GM12878 (cell line): Measurements from ENCODE around the gene CAB39L. TPM values are rescaled to one million over a fixed set of nuclear protein-coding genes. Genes with fewer than 3 reads are reported as not detected.

Experiments used
- ATAC-seq: fragments of 200-7000 bp; cut with Tn5 transposase; 3 replicates; pipeline ENCODE4 v1.9.1; 2020; ENCODE audit warnings: mild to moderate bottlenecking, moderate library complexity
- BruUV-seq: library from RNA; stranded (reverse); fragments of 400-500 nt; replicated peaks from 2 replicates; lab custom pipeline; 2021; lab: Mats Ljungman, UMichigan
- CTCF ChIA-PET: fragments of 300-600 bp; sonication (Branson Sonifier 250); formaldehyde crosslinking; extraction: SDS; loops from one replicate; lab custom pipeline; 2021; ENCODE audit warnings: inconsistent platforms; lab: Yijun Ruan, JAX
- POLR2A ChIA-PET: fragments of 350-600 bp; formaldehyde crosslinking; extraction: SDS; loops from one replicate; lab custom pipeline; 2021; ENCODE audit warnings: inconsistent platforms; lab: Charles Lee
- RAD21 ChIA-PET: fragments of 300-600 bp; sonication (Branson Sonifier 250); formaldehyde crosslinking; loops from one replicate; lab custom pipeline; 2023; ENCODE audit warnings: antibody characterized with exemption; ENCODE audit not compliant: unreplicated experiment; lab: Charles Lee
- SMC1A ChIA-PET: fragments of 300-600 bp; sonication (Branson Sonifier 250); formaldehyde crosslinking; loops from one replicate; lab custom pipeline; 2023; ENCODE audit not compliant: unreplicated experiment, uncharacterized antibody; lab: Charles Lee
- DNase-seq: peaks from one replicate; pipeline ENCODE4 v3.0.0-alpha.2; 2011; ENCODE audit warnings: low read depth, low spot score
- FAIRE-seq: peaks from 3 replicates; lab custom pipeline; 2011; peaks lifted over from hg19 to GRCh38; lab: Jason Lieb, UNC
- H2AFZ ChIP-seq: 2 replicates; pipeline ENCODE4 v1.6.0; 2011; ENCODE audit warnings: low read depth, low read length, control low read depth; ENCODE audit not compliant: control insufficient read depth
- H3K27ac ChIP-seq: 2 replicates; pipeline ENCODE4 v1.5.1; 2011; ENCODE audit warnings: control low read depth; ENCODE audit not compliant: control insufficient read depth, insufficient read depth
- H3K27me3 ChIP-seq, 2 experiments: replicated peaks in 1 of 2; 2 replicates each; pipeline versions ENCODE4 v1.6.0 to v1.6.1; 2011; ENCODE audit warnings: low read length in 1 of 2; ENCODE audit not compliant: control insufficient read depth in 2 of 2, insufficient read depth in 2 of 2
- H3K36me3 ChIP-seq, 2 experiments: 2 replicates each; pipeline ENCODE4 v1.5.1; 2011; ENCODE audit warnings: low read length in 1 of 2; ENCODE audit not compliant: control insufficient read depth in 2 of 2, insufficient read depth in 2 of 2
- H3K4me1 ChIP-seq: 2 replicates; pipeline ENCODE4 v1.6.1; 2011; ENCODE audit warnings: mild to moderate bottlenecking, low read length, moderate library complexity, mixed read lengths; ENCODE audit not compliant: control insufficient read depth, insufficient read depth
- H3K4me2 ChIP-seq: 2 replicates; pipeline ENCODE4 v1.6.0; 2011; ENCODE audit warnings: control low read depth; ENCODE audit not compliant: control insufficient read depth, insufficient read depth
- H3K4me3 ChIP-seq: fragments of 200-600 bp; sonication (generic); 2 replicates; pipeline ENCODE4 v1.5.1; 2016
- H3K79me2 ChIP-seq: 2 replicates; pipeline ENCODE4 v1.6.0; 2011; ENCODE audit warnings: low read length; ENCODE audit not compliant: control insufficient read depth, insufficient read depth
- H3K9ac ChIP-seq: 2 replicates; pipeline ENCODE4 v1.8.0; 2011; ENCODE audit warnings: low read length, control low read depth, mixed read lengths; ENCODE audit not compliant: control insufficient read depth, insufficient read depth
- H3K9me3 ChIP-seq: replicated peaks from 3 replicates; pipeline ENCODE4 v1.5.1; 2011; ENCODE audit warnings: mild to moderate bottlenecking, low read length; ENCODE audit not compliant: control insufficient read depth, insufficient read depth
- H4K20me1 ChIP-seq: 2 replicates; pipeline ENCODE4 v1.6.0; 2011; ENCODE audit not compliant: control insufficient read depth, insufficient read depth
- CBFB ChIP-seq: IDR thresholded peaks from 2 replicates; pipeline ENCODE4 v1.6.1; 2016; ENCODE audit warnings: antibody characterized with exemption, low read depth
- NFYA ChIP-seq: IDR thresholded peaks from 2 replicates; pipeline ENCODE4 v1.6.1; 2011; ENCODE audit warnings: low read depth, mild to moderate bottlenecking, low read length, improper control_type of control experiment, borderline replicate concordance
- STAT1 ChIP-seq: fragments of 450-650 bp; conservative IDR thresholded peaks from 2 replicates; pipeline ENCODE4 v1.6.1; 2014; ENCODE audit warnings: antibody characterized with exemption, mild to moderate bottlenecking
- ZBED1 ChIP-seq: IDR thresholded peaks from 2 replicates; pipeline ENCODE4 v1.6.1; 2016; ENCODE audit warnings: borderline replicate concordance
- ZNF24 ChIP-seq: fragments of 450-650 bp; IDR thresholded peaks from 2 replicates; pipeline ENCODE4 v1.6.1; 2017; ENCODE audit warnings: antibody characterized with exemption, mild to moderate bottlenecking
- in situ Hi-C: fragments of 300-500 bp; cut with MboI; formaldehyde crosslinking; loops from 9 replicates; pipeline ENCODE4 v1.14.3; 2018; ENCODE audit warnings: mixed read lengths
- intact Hi-C: fragments of 100-400 bp; cut with micrococcal nuclease; formaldehyde crosslinking; loops from one replicate; pipeline ENCODE4 v1.14.2; 2022; ENCODE audit not compliant: unreplicated experiment
- polyA plus RNA-seq, 11 experiments: library from polyadenylated mRNA; depleted of rRNA in 4 of 11; unstranded in 6 of 11; stranded (reverse) in 5 of 11; fragments of >200 nt; fragmentation: Nextera tagmentation in 4 of 11; fragmentation: Illumina TruSeq in 1 of 11; extraction: Ambion mirVana in 4 of 11; extraction: Trizol in 1 of 11; gene quantifications; 1 replicate in 1 of 11; 2 replicates in 10 of 11; pipeline versions ENCODE4 v1.2.1 to v1.2.3, GENCODE V29; 2011 to 2016; ENCODE audit warnings: inconsistent platforms in 2 of 11, missing spikeins in 2 of 11, low read depth in 1 of 11
- total RNA-seq, 4 experiments: library from RNA; depleted of rRNA in 3 of 4; stranded (reverse); fragments of >200 nt in 3 of 4; fragmentation: Illumina TruSeq in 1 of 4; extraction: Trizol in 1 of 4; gene quantifications; 2 replicates each; pipeline versions ENCODE4 v1.2.1 to v1.2.3, GENCODE V29; 2013 to 2021
- TF ChIP-seq, protein P1 (sequence below): fragments of 450-650 bp; IDR thresholded peaks from 2 replicates; pipeline ENCODE4 v1.6.1; 2017; ENCODE audit warnings: mild to moderate bottlenecking, moderate library complexity

Gene CAB39L
- total and polyA plus RNA-seq, 10 of the 15 experiments (the other 5 are each of a cell fraction or from before 2014, with no cell fraction given): 0.88 to 3.0 (median 1.7) TPM

DNA sequence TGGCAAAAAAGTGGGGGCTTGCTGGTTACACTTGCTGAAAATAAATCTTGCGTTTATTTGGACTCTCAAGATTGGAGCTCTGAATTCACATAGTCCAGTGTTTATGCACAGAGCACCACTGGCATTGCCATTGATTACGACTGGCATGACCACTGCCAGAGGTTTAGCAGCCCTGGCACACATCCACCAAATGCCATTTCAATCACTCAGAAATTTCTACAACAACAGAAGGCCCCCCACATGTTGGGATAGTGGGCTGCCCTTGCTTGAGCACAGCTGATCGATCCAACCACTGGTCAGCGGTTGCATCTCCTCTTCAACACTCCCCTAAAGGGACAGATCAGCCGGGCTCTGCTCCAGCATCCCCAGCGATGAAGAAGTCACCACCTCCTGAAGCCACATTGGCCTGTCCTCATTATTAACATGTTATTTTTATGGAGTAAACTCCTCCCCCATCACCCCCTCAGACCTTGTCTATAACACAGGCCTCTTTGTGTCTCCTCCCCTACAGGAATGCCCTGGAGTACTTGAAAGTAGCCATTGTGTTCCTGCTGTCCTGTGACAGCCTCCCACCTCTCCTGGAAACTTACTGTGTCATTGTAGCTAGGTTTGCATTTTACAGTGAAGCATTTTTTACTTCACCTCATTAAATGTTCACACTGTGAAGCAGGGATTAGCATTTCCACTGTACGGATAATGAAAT, 144.8 kb downstream of the CAB39L start (continued):
- TF ChIP-seq, protein P1, sequence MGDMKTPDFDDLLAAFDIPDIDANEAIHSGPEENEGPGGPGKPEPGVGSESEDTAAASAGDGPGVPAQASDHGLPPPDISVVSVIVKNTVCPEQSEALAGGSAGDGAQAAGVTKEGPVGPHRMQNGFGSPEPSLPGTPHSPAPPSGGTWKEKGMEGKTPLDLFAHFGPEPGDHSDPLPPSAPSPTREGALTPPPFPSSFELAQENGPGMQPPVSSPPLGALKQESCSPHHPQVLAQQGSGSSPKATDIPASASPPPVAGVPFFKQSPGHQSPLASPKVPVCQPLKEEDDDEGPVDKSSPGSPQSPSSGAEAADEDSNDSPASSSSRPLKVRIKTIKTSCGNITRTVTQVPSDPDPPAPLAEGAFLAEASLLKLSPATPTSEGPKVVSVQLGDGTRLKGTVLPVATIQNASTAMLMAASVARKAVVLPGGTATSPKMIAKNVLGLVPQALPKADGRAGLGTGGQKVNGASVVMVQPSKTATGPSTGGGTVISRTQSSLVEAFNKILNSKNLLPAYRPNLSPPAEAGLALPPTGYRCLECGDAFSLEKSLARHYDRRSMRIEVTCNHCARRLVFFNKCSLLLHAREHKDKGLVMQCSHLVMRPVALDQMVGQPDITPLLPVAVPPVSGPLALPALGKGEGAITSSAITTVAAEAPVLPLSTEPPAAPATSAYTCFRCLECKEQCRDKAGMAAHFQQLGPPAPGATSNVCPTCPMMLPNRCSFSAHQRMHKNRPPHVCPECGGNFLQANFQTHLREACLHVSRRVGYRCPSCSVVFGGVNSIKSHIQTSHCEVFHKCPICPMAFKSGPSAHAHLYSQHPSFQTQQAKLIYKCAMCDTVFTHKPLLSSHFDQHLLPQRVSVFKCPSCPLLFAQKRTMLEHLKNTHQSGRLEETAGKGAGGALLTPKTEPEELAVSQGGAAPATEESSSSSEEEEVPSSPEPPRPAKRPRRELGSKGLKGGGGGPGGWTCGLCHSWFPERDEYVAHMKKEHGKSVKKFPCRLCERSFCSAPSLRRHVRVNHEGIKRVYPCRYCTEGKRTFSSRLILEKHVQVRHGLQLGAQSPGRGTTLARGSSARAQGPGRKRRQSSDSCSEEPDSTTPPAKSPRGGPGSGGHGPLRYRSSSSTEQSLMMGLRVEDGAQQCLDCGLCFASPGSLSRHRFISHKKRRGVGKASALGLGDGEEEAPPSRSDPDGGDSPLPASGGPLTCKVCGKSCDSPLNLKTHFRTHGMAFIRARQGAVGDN: no peak
- no peak for TF ChIP-seq STAT1

GRCh38 chr13:49298416-49298815, 145.4 kb downstream of the CAB39L start:
- H3K9ac ChIP-seq: no peak overlapping the region
- CTCF ChIA-PET: interaction anchor here (3.9 kb wide), 1 partner anchor 310 kb away, joined by 42 read pairs; no protein-coding TSS in a partner anchor
- no TSS peak for BruUV-seq
- peaks cover 3% of the 10 kb centered on the region; the same call in 1 of the 2 replicates for H3K4me1 ChIP-seq
- FAIRE-seq: no peak
- ATAC-seq: no peak
- TF ChIP-seq NFYA: no peak
- TF ChIP-seq CBFB: no peak
- no peak for TF ChIP-seq ZNF24
- TF ChIP-seq ZBED1: no peak
- TF ChIP-seq, all 136 proteins: peak for 0
- Histone ChIP-seq H3K9me3 (no peaks in the 10 kb centered on the region), H4K20me1 (no peaks in the 10 kb centered on the region), H3K4me2 (no peak overlapping the region), H3K36me3 (no peaks in the 10 kb centered on the region), H3K27me3 (no peaks in the 10 kb centered on the region), H3K27ac (no peak overlapping the region), H3K79me2 (no peaks in the 10 kb centered on the region), H3K4me3 (no peak overlapping the region), H2AFZ (no peak overlapping the region)
- POLR2A ChIA-PET: no interaction called here
- RAD21 ChIA-PET: interaction anchor here (2.5 kb wide), 1 partner anchor 309 kb away, joined by 9 read pairs; no protein-coding TSS in a partner anchor
- in situ Hi-C loops: no loop called here
- SMC1A ChIA-PET: interaction anchor here (3.6 kb wide), 1 partner anchor 309 kb away, joined by 22 read pairs; no protein-coding TSS in a partner anchor
- intact Hi-C loops: no loop called here
- DNase-seq: no peak
